H1 (cell line): ENCODE results near the gene KNDC1. TPM values are rescaled to one million over a fixed set of nuclear protein-coding genes. Genes with fewer than 3 reads are reported as not detected.
A peak's percentile ranks its signal among the peaks of the same experiment; 100 is the strongest.

ENCODE experiments used
- CTCF ChIA-PET: fragments of 300-600 bp; sonication (Branson Sonifier 250); formaldehyde crosslinking; loops from one replicate; lab custom pipeline; 2021; ENCODE audit not compliant: partially characterized antibody; lab: Charles Lee
- POLR2A ChIA-PET: fragments of 300-600 bp; sonication (Branson Sonifier 250); formaldehyde crosslinking; loops from one replicate; lab custom pipeline; 2021; ENCODE audit warnings: inconsistent platforms; ENCODE audit not compliant: partially characterized antibody; lab: Charles Lee
- DNase-seq, 2 experiments: peaks; one replicate each; pipeline versions ENCODE4 v3.0.0 to v3.0.0-alpha.2; 2010 to 2022; ENCODE audit warnings: low spot score in 2 of 2, low read depth in 1 of 2, mixed read lengths in 1 of 2
- FAIRE-seq: peaks from 2 replicates; lab custom pipeline; 2011; peaks lifted over from hg19 to GRCh38; lab: Jason Lieb, UNC
- H2AFZ ChIP-seq: 2 replicates; pipeline ENCODE4 v1.8.1; 2012; ENCODE audit warnings: low read length, inconsistent platforms
- H2AK5ac ChIP-seq: 2 replicates; pipeline ENCODE4 v1.6.1; 2013; ENCODE audit warnings: low read depth, low read length
- H2BK120ac ChIP-seq: replicated peaks from 2 replicates; pipeline ENCODE3; 2013; ENCODE audit warnings: low read depth, low read length, inconsistent platforms
- H2BK12ac ChIP-seq: 2 replicates; pipeline ENCODE4 v1.6.1; 2013; ENCODE audit warnings: low read depth, low read length
- H2BK15ac ChIP-seq: 2 replicates; pipeline ENCODE4 v1.6.1; 2013; ENCODE audit warnings: low read length
- H2BK20ac ChIP-seq: 2 replicates; pipeline ENCODE4 v1.6.1; 2013; ENCODE audit warnings: low read length
- H2BK5ac ChIP-seq: 2 replicates; pipeline ENCODE4 v1.6.1; 2013; ENCODE audit warnings: low read depth, low read length
- H3K14ac ChIP-seq: 2 replicates; pipeline ENCODE4 v1.6.1; 2013; ENCODE audit warnings: inconsistent platforms; ENCODE audit not compliant: insufficient read length
- H3K18ac ChIP-seq: 2 replicates; pipeline ENCODE4 v1.6.1; 2013; ENCODE audit warnings: low read length; ENCODE audit errors: extremely low read depth
- H3K23ac ChIP-seq: 2 replicates; pipeline ENCODE4 v1.6.1; 2013; ENCODE audit warnings: inconsistent platforms; ENCODE audit not compliant: insufficient read length
- H3K23me2 ChIP-seq: 2 replicates; pipeline ENCODE4 v1.6.1; 2013; ENCODE audit warnings: low read depth, low read length
- H3K27ac ChIP-seq: 2 replicates; pipeline ENCODE4 v1.6.1; 2011; ENCODE audit warnings: low read depth, low read length, inconsistent platforms
- H3K27me3 ChIP-seq, 4 experiments: replicated peaks in 1 of 4; 1 replicate in 1 of 4; 2 replicates in 3 of 4; pipeline versions ENCODE4 v1.6.1 to v1.8.1; 2011 to 2013; ENCODE audit warnings: low read length in 3 of 4, mild to moderate bottlenecking in 3 of 4, inconsistent platforms in 2 of 4, mixed read lengths in 2 of 4, moderate library complexity in 1 of 4; ENCODE audit not compliant: control insufficient read depth in 3 of 4, insufficient read depth in 3 of 4; ENCODE audit errors: extremely low read depth in 1 of 4
- H3K36me3 ChIP-seq, 4 experiments: 2 replicates each; pipeline versions ENCODE4 v1.6.1 to v1.8.1; 2011 to 2013; ENCODE audit warnings: mild to moderate bottlenecking in 4 of 4, low read length in 3 of 4, moderate library complexity in 2 of 4, control low read depth in 1 of 4, inconsistent platforms in 1 of 4; ENCODE audit not compliant: insufficient read depth in 4 of 4, control insufficient read depth in 2 of 4
- H3K4ac ChIP-seq: replicated peaks from 2 replicates; pipeline ENCODE3; 2013; ENCODE audit warnings: low read length, low read depth, mixed read lengths, inconsistent platforms; ENCODE audit not compliant: insufficient read length
- H3K4me1 ChIP-seq, 4 experiments: replicated peaks in 1 of 4; 1 replicate in 1 of 4; 2 replicates in 3 of 4; pipeline versions ENCODE4 v1.6.1 to v1.8.1; 2011 to 2013; ENCODE audit warnings: low read length in 3 of 4, inconsistent platforms in 2 of 4, mixed read lengths in 1 of 4; ENCODE audit not compliant: insufficient read depth in 4 of 4, control insufficient read depth in 3 of 4
- H3K4me2 ChIP-seq, 2 experiments: 2 replicates each; pipeline versions ENCODE4 v1.6.1 to v1.8.1; 2011 to 2013; ENCODE audit warnings: low read depth in 2 of 2, low read length in 2 of 2, control low read depth in 1 of 2, inconsistent platforms in 1 of 2, mild to moderate bottlenecking in 1 of 2; ENCODE audit not compliant: insufficient read depth in 1 of 2
- H3K4me3 ChIP-seq, 4 experiments: fragments of 200-600, 300-600 bp in 1 of 4; sonication (generic), shearing (Covaris generic), sonication (Bioruptor Twin) in 1 of 4; 2 replicates each; pipeline versions ENCODE4 v1.5.1 to v1.8.1; 2011 to 2016; ENCODE audit warnings: low read length in 4 of 4, low read depth in 3 of 4, control low read depth in 2 of 4, inconsistent platforms in 2 of 4, mild to moderate bottlenecking in 2 of 4, mixed read lengths in 1 of 4, moderate library complexity in 1 of 4; ENCODE audit not compliant: insufficient read depth in 2 of 4; ENCODE audit errors: extremely low read depth in 1 of 4
- H3K56ac ChIP-seq: replicated peaks from 2 replicates; pipeline ENCODE3; 2013; ENCODE audit warnings: low read depth, mild to moderate bottlenecking, mixed read lengths, low read length, inconsistent platforms; ENCODE audit not compliant: insufficient read length
- H3K79me1 ChIP-seq: 2 replicates; pipeline ENCODE4 v1.6.1; 2013; ENCODE audit warnings: low read depth, low read length, control low read depth
- H3K79me2 ChIP-seq, 2 experiments: 2 replicates each; pipeline versions ENCODE4 v1.6.1 to v1.8.1; 2012 to 2013; ENCODE audit warnings: low read length in 2 of 2, mild to moderate bottlenecking in 2 of 2, inconsistent platforms in 1 of 2; ENCODE audit not compliant: insufficient read depth in 2 of 2, control insufficient read depth in 1 of 2
- H3K9ac ChIP-seq, 4 experiments: replicated peaks in 1 of 4; 1 replicate in 1 of 4; 2 replicates in 3 of 4; pipeline versions ENCODE4 v1.6.1 to v1.8.1; 2011 to 2013; ENCODE audit warnings: low read depth in 3 of 4, low read length in 3 of 4, control low read depth in 2 of 4, mild to moderate bottlenecking in 2 of 4, moderate library complexity in 2 of 4, inconsistent platforms in 1 of 4; ENCODE audit errors: extremely low read depth in 1 of 4
- H3K9me3 ChIP-seq, 2 experiments: 2 replicates each; pipeline versions ENCODE4 v1.6.1 to v1.8.1; 2012 to 2013; ENCODE audit warnings: mild to moderate bottlenecking in 2 of 2, moderate library complexity in 2 of 2, control low read depth in 1 of 2, inconsistent platforms in 1 of 2, low read depth in 1 of 2, low read length in 1 of 2, mixed read lengths in 1 of 2; ENCODE audit not compliant: insufficient read depth in 2 of 2
- H4K20me1 ChIP-seq, 2 experiments: replicated peaks in 1 of 2; 2 replicates each; pipeline versions ENCODE3 to v1.8.1; 2011 to 2013; ENCODE audit warnings: inconsistent platforms in 2 of 2, low read length in 2 of 2, mild to moderate bottlenecking in 1 of 2; ENCODE audit not compliant: insufficient read depth in 2 of 2, control insufficient read depth in 1 of 2
- H4K5ac ChIP-seq: 2 replicates; pipeline ENCODE4 v1.6.1; 2013; ENCODE audit warnings: low read length, low read depth, mixed read lengths, inconsistent platforms; ENCODE audit not compliant: insufficient read length
- H4K8ac ChIP-seq: 2 replicates; pipeline ENCODE4 v1.8.0; 2013; ENCODE audit warnings: mild to moderate bottlenecking, moderate library complexity, low read length, inconsistent platforms; ENCODE audit not compliant: insufficient read depth; ENCODE audit errors: extremely low read depth
- H4K91ac ChIP-seq: replicated peaks from 2 replicates; pipeline ENCODE3; 2013; ENCODE audit warnings: low read length, mixed read lengths, inconsistent platforms; ENCODE audit not compliant: insufficient read length
- E2F6 ChIP-seq: IDR thresholded peaks from 2 replicates; pipeline ENCODE4 v1.6.1; 2012; ENCODE audit warnings: inconsistent platforms
- GABPA ChIP-seq: IDR thresholded peaks from 2 replicates; pipeline ENCODE4 v1.6.1; 2011; ENCODE audit warnings: mild to moderate bottlenecking, low read length, moderate library complexity, borderline replicate concordance; ENCODE audit not compliant: insufficient read depth
- RNF2 ChIP-seq: fragments of 200-900, 300-1000 bp; sonication (generic); IDR thresholded peaks from 2 replicates; pipeline ENCODE4 v1.7.1; 2016; ENCODE audit warnings: borderline replicate concordance, low read depth, mild to moderate bottlenecking, antibody characterized with exemption, low read length; ENCODE audit not compliant: poor library complexity, severe bottlenecking; ENCODE audit errors: missing control alignments
- SIX5 ChIP-seq: IDR thresholded peaks from 2 replicates; pipeline ENCODE4 v1.6.1; 2011; ENCODE audit warnings: mild to moderate bottlenecking, low read depth, low read length
- SP1 ChIP-seq: IDR thresholded peaks from 2 replicates; pipeline ENCODE4 v1.6.1; 2011; ENCODE audit warnings: low read depth, low read length
- TAF1 ChIP-seq: IDR thresholded peaks from 2 replicates; pipeline ENCODE4 v1.6.1; 2011; ENCODE audit warnings: mild to moderate bottlenecking, low read depth, low read length
- TBP ChIP-seq: IDR thresholded peaks from 2 replicates; pipeline ENCODE4 v1.6.1; 2011; ENCODE audit warnings: low read depth, low read length, improper control_type of control experiment
- TEAD4 ChIP-seq: IDR thresholded peaks from 2 replicates; pipeline ENCODE4 v1.6.1; 2012; ENCODE audit warnings: low read depth, low read length, inconsistent platforms, mixed read lengths
- ZNF274 ChIP-seq: IDR thresholded peaks from 2 replicates; pipeline ENCODE4 v1.7.0; 2012; ENCODE audit warnings: low read length, borderline replicate concordance; ENCODE audit errors: extremely low read depth
- WGBS, 2 experiments: shearing (Covaris generic) in 1 of 2; methylation state at CpG; one replicate each; pipeline versions ENCODE4 v1.1.6 to v1.1.7; 2013 to 2015; ENCODE audit warnings: low lambda C conversion rate in 2 of 2, mixed read lengths in 2 of 2, inconsistent platforms in 1 of 2, low coverage in 1 of 2, missing lambda C conversion rate in 1 of 2; ENCODE audit not compliant: insufficient replicate concordance in 2 of 2, insufficient coverage in 1 of 2, insufficient read length in 1 of 2; ENCODE audit errors: extremely low coverage in 1 of 2, missing lambda C conversion rate in 1 of 2; 5-methylcytosine and 5-hydroxymethylcytosine counted together
- polyA plus RNA-seq, 7 experiments: library from polyadenylated mRNA; depleted of rRNA in 3 of 7; stranded (reverse) in 5 of 7; unstranded in 2 of 7; fragments of >200 nt in 5 of 7; fragments of 200-250 nt in 2 of 7; gene quantifications; 1 replicate in 5 of 7; 2 replicates in 1 of 7; 4 replicates in 1 of 7; pipeline versions ENCODE4 v1.2.1 to v1.2.3, GENCODE V29; 2011 to 2013; ENCODE audit warnings: missing spikeins in 2 of 7, mixed read lengths in 2 of 7
- total RNA-seq: library from RNA; stranded (reverse); fragmentation: NEBNext Ultra II Directional; extraction: Animal tissue kit (Norgen Biotek cat#: 25700); gene quantifications from 2 replicates; pipeline ENCODE4 v1.2.1, GENCODE V29; 2021

Gene KNDC1
- total and polyA plus RNA-seq, 2 of the 8 experiments (the other 6 are each of a cell fraction or from before 2014, with no cell fraction given), result 7.5 to 16.7 TPM

GRCh38 chr10:133199992-133200611 lies 40.1 kb downstream of the KNDC1 start:
- no peak for FAIRE-seq
- Histone ChIP-seq H3K79me2 (no peaks in the 10 kb centered on the region), H2BK12ac (no peak overlapping the region), H3K56ac (no peak overlapping the region), H4K8ac (peak overlapping the region; percentile 5; the same call in 1 of the 2 replicates), H3K4ac (no peak overlapping the region), H3K79me1 (0 out of 2 replicates have a peak, but pooled peaks cover 2% of the 10 kb centered on the region), H2BK20ac (no peak overlapping the region), H2AK5ac (no peak overlapping the region), H4K91ac (no peak overlapping the region), H2BK15ac (no peak overlapping the region), H3K27me3 (no peaks in the 10 kb centered on the region), H3K18ac (no peak overlapping the region), H3K14ac (no peak overlapping the region), H3K4me1 (no peaks in the 10 kb centered on the region), H4K20me1 (no peaks in the 10 kb centered on the region), H2BK5ac (no peak overlapping the region), H3K9ac (no peak overlapping the region), H3K9me3 (no peaks in the 10 kb centered on the region; a peak in 1 of 4 replicates), H3K36me3 (peaks cover 0 to 10% (median 0%) of the 10 kb centered on the region in 4 experiments; a peak in 2 of 8 replicates), H3K27ac (no peak overlapping the region), H4K5ac (no peak overlapping the region), H3K23ac (no peak overlapping the region), H3K4me2 (no peak overlapping the region), H2BK120ac (no peak overlapping the region), H3K23me2 (no peaks in the 10 kb centered on the region), H3K4me3 (no peak overlapping the region), H2AFZ (no peak overlapping the region)
- ChIA-PET CTCF (interaction anchor here (0.9 to 1.4 kb wide), 3 partner anchors 19 to 260 kb away, joined by 3 to 5 read pairs (median 4); no protein-coding TSS in a partner anchor), POLR2A (interaction anchor here (0.6 to 1.3 kb wide), 4 partner anchors 13 to 41 kb away, joined by 3 to 4 read pairs (median 3); no protein-coding TSS in a partner anchor)
- DNase-seq, result no peak
- WGBS, 2 experiments, result 92% methylated on average over 32 of the region's 38 CpGs; no CpG with 5 or more reads in 1 of the 2 experiments
- TF ChIP-seq TEAD4, result no peak
- TF ChIP-seq E2F6, result no peak
- TF ChIP-seq SP1, result no peak
- no peak for TF ChIP-seq GABPA
- no peak for TF ChIP-seq TBP
- TF ChIP-seq ZNF274, result no peak
- TF ChIP-seq RNF2, result no peak
- no peak for TF ChIP-seq TAF1
- TF ChIP-seq SIX5, result no peak
